Ascending aorta (tissue), 2 donors: ENCODE results near the gene PLEKHM2. TPM values are rescaled to one million over a fixed set of nuclear protein-coding genes. Genes with fewer than 3 reads are reported as not detected.

ENCODE experiments used
- DNase-seq, 2 donors: peaks; one replicate each; pipeline ENCODE4 v3.0.0-alpha.2; 2019; ENCODE audit warnings: low spot score in 2 of 2
- H3K27ac ChIP-seq, 2 donors: fragments of 200-600 bp; sonication (generic); one replicate each; pipeline ENCODE4 v1.5.1; 2016 to 2017; ENCODE audit warnings: mild to moderate bottlenecking in 1 of 2
- H3K27me3 ChIP-seq: fragments of 200-600 bp; sonication (generic); one replicate; pipeline ENCODE4 v1.5.1; 2017
- H3K36me3 ChIP-seq, 2 donors: fragments of 200-600 bp; sonication (generic); one replicate each; pipeline ENCODE4 v1.5.1; 2016
- H3K4me1 ChIP-seq, 2 donors: fragments of 200-600 bp; sonication (generic); one replicate each; pipeline ENCODE4 v1.5.1; 2016 to 2017; ENCODE audit warnings: mild to moderate bottlenecking in 1 of 2
- H3K4me3 ChIP-seq, 2 donors: fragments of 200-600 bp; sonication (generic); one replicate each; pipeline ENCODE4 v1.5.1; 2016 to 2017; ENCODE audit warnings: mild to moderate bottlenecking in 1 of 2
- H3K9me3 ChIP-seq, 2 donors: fragments of 200-600 bp; sonication (generic); one replicate each; pipeline ENCODE4 v1.5.1; 2016
- intact Hi-C: fragments of 100-400 bp; cut with DNase I; formaldehyde crosslinking; loops from one replicate; pipeline ENCODE4 v1.15.1; 2023
- total RNA-seq: library from RNA; depleted of rRNA; stranded (reverse); fragments of >200 nt; gene quantifications from one replicate; pipeline ENCODE4 v1.1.0, GENCODE V29; 2016
- TF ChIP-seq, protein P1 (sequence below), 3 experiments: fragments of 200-600 bp in 2 of 3; fragments of 450-650 bp in 1 of 3; sonication (generic) in 2 of 3; IDR thresholded peaks; one replicate each; pipeline ENCODE4 v1.5.1; 2016 to 2019; ENCODE audit warnings: antibody characterized with exemption in 3 of 3, mild to moderate bottlenecking in 1 of 3, moderate library complexity in 1 of 3

Gene PLEKHM2
- total RNA-seq, 1 donor from 2014 or later = 129 TPM

DNA sequence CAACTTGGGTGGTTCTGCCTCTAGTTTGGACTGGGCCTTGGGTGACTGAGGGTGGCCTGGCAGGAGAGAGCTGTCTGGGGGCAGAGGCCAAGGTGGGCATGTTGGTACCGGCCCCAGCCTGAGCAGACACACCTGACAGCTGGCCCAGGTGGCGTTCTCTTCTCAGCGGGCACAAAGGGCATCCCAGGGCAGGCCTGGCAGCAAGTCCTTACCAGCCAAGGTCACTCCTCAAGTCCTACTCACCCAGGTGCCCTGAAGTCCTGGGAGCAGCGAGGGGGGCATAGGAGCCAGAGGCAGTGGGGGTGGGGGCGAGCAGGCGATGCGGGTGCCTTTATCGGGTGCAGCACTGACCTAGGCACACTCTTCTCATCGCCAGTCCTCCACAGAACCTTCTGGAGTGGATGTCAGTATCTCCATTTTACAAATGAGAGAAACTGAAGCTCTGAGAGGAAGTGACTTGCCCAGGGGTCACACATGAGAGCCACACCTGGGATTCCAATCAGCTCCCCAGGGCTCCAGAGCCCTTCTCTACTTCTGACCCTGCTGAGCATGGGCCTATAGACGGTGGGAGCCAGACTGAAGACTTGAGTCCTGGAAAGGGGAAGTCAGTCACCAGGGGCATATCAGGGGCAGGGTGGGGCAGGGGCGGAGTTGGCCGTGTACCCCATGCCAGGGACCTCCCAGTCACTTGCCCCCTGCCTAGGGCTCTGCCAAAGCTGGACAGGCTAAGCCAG is 51.4 kb downstream of the PLEKHM2 start:
- DNase-seq = no peak
- intact Hi-C loops = loop anchor here (5.0 kb wide), 1 partner anchor 53 kb away; the partner anchor contains the start of gene PLEKHM2
- H3K36me3 ChIP-seq = peaks cover 39 to 56% of the 10 kb centered on the region in 2 donors
- peak overlapping the region in 1 of 2 donors; percentile 20 for H3K4me3 ChIP-seq
- TF ChIP-seq, protein P1, sequence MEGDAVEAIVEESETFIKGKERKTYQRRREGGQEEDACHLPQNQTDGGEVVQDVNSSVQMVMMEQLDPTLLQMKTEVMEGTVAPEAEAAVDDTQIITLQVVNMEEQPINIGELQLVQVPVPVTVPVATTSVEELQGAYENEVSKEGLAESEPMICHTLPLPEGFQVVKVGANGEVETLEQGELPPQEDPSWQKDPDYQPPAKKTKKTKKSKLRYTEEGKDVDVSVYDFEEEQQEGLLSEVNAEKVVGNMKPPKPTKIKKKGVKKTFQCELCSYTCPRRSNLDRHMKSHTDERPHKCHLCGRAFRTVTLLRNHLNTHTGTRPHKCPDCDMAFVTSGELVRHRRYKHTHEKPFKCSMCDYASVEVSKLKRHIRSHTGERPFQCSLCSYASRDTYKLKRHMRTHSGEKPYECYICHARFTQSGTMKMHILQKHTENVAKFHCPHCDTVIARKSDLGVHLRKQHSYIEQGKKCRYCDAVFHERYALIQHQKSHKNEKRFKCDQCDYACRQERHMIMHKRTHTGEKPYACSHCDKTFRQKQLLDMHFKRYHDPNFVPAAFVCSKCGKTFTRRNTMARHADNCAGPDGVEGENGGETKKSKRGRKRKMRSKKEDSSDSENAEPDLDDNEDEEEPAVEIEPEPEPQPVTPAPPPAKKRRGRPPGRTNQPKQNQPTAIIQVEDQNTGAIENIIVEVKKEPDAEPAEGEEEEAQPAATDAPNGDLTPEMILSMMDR (IDR thresholded peaks at IDR 0.05) = no peak
- H3K9me3 ChIP-seq = no peaks in the 10 kb centered on the region
- H3K4me1 ChIP-seq = peaks cover 16 to 25% of the 10 kb centered on the region in 2 donors
- H3K27ac ChIP-seq = peak overlapping the region; percentile 62 to 81
- no peaks in the 10 kb centered on the region for H3K27me3 ChIP-seq

DNA sequence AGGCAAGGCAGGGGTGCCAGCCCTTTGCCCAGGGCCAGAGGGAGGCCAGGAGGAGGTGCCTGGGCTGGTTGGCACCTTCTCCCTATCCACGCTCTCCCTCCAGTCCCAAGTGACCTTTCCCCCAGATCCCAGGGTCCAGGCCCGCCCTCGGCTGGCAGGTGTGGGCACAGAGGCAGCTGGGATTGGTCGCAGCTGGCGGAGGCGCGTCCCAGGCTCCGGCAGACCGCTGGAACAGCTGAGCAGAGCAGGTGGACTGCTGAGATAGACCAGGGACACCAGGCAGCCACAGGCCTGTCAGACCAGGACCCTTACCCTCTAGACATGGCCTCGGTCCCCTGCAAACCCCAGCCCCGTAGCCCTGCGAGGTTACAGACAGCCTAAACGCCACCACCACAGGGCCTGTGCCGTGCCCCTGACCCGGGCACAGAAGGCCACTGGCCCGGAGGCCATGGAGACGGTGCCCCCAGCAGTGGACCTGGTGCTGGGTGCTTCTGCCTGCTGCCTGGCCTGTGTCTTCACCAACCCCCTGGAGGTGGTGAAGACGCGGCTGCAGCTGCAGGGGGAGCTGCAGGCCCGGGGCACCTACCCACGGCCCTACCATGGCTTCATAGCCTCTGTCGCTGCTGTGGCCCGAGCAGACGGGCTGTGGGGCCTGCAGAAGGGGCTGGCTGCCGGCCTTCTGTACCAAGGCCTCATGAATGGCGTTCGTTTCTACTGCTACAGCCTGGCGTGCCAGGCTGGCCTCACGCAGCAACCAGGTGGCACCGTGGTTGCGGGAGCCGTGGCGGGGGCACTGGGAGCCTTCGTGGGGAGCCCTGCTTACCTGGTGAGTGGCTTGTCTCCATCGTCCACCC is 52.1 kb downstream of the PLEKHM2 start, which contains the start of gene SLC25A34:
Gene SLC25A34, plus strand, starts transcription at position 221 of the 854 bp plus-strand sequence. Its CDS starts 228 bp downstream, at position 449.
- peak within 1 kb of the TSS in 1 of 2 donors; percentile 20 for H3K4me3 ChIP-seq
- intact Hi-C loops = loop anchor here (5.0 kb wide), 1 partner anchor 54 kb away; the partner anchor contains the start of gene PLEKHM2
- no peaks in the 10 kb centered on the region for H3K27me3 ChIP-seq
- DNase-seq = no peak
- no peaks in the 10 kb centered on the region for H3K9me3 ChIP-seq
- peak within 1 kb of the TSS; percentile 62 to 81 for H3K27ac ChIP-seq
- H3K36me3 ChIP-seq = peaks cover 31 to 48% of the 10 kb centered on the region in 2 donors
- TF ChIP-seq, protein P1 (IDR thresholded peaks at IDR 0.05) = peak in 2 of 3 experiments; percentile 37 to 39
- peaks cover 18 to 30% of the 10 kb centered on the region in 2 donors for H3K4me1 ChIP-seq

DNA sequence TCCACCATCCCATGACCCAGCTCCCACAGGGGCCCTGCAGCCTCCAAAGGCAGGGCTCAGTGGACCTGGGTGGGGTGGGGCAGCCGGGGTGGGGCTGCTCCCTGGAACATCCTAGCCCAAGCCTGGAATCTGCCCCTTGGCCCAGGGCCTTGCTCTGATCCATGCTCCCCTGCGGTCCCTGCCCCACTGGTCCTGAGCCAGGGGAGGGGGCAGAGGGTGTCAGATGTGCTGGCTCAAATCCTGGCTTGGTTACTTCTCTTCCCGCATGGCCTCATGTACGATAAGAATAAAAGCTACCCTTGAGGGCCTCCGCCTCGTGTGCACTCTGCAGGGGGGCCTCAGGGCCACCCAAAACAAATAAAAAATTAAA is 52.8 kb downstream of the PLEKHM2 start:
- Histone ChIP-seq H3K4me1 (peaks cover 18 to 34% of the 10 kb centered on the region in 2 donors), H3K4me3 (no peak overlapping the region), H3K27ac (peak overlapping the region; percentile 62 to 81), H3K36me3 (peaks cover 24 to 42% of the 10 kb centered on the region in 2 donors), H3K27me3 (no peaks in the 10 kb centered on the region), H3K9me3 (no peaks in the 10 kb centered on the region)
- TF ChIP-seq, protein P1 (IDR thresholded peaks at IDR 0.05) = no peak
- no peak for DNase-seq
- intact Hi-C loops = loop anchor here (5.0 kb wide), 1 partner anchor 55 kb away; the partner anchor contains the start of gene PLEKHM2

DNA sequence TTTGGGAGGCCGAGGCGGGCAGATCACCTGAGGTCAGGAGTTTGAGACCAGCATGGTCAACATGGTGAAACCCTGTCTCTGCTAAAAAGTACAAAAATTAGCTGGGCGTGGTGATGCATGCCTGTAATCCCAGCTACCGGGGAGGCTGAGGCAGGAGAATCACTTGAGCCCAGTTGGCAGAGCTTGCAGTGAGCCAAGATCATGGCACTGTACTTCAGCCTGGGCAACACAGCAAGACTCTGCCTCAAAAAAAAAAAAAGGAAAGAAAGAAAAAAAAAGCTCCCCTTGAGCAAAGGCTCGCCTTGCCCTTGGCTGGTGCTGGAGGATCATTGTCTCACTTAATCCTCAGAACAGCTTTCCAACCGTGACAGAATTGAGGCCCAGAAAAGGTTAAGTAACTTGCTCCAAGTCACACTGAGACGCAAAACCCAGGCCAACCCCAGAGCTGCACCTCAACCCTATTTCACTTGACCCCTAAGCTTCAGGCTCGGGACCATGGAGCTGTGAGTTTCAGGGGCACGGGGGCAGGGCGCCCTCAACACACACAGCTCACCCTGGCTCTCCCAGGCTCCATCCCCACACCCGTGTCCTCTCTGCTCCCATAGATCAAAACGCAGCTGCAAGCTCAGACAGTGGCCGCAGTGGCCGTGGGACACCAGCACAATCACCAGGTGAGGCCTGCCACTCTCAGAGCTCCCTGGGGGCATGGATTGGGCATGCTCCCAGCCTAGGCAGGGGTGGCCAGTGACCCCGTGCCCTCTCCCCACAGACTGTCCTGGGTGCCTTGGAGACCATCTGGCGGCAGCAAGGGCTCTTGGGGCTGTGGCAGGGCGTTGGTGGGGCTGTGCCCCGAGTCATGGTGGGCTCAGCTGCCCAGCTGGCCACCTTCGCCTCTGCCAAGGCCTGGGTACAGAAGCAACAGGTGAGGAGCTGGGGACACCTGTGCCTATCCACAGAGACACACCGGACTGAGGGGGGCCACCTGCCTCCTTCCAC is 53.5 kb downstream of the PLEKHM2 start:
- peak overlapping the region; percentile 62 to 81 for H3K27ac ChIP-seq
- H3K4me1 ChIP-seq = peaks cover 18 to 40% of the 10 kb centered on the region in 2 donors
- H3K4me3 ChIP-seq = no peak overlapping the region
- no peaks in the 10 kb centered on the region for H3K9me3 ChIP-seq
- H3K27me3 ChIP-seq = no peaks in the 10 kb centered on the region
- peaks cover 17 to 35% of the 10 kb centered on the region in 2 donors for H3K36me3 ChIP-seq
- TF ChIP-seq, protein P1 (IDR thresholded peaks at IDR 0.05) = no peak
- DNase-seq = no peak
- intact Hi-C loops = loop anchor here (5.0 kb wide), 1 partner anchor 55 kb away; the partner anchor contains the start of gene PLEKHM2
